MCF 10A (cell line): Measurements from ENCODE around the gene RND1. TPM values are rescaled to one million over a fixed set of nuclear protein-coding genes. Genes with fewer than 3 reads are reported as not detected.
A peak's percentile ranks its signal among the peaks of the same experiment; 100 is the strongest.
"Not testable (repeated sequence)": the region's sequence is repeated elsewhere in the genome, so short reads cannot be mapped to it uniquely, and the experiment has no call there.

ENCODE experiments used
- Bru-seq: library from RNA; stranded (reverse); fragments of 400-500 nt; gene quantifications from one replicate; lab custom pipeline; 2021; lab: Mats Ljungman, UMichigan
- BruChase-seq, 2 experiments: library from RNA; stranded (reverse); fragments of 400-500 nt; gene quantifications; one replicate each; lab custom pipeline; 2021; lab: Mats Ljungman, UMichigan
- BruUV-seq: library from RNA; stranded (reverse); fragments of 400-500 nt; replicated peaks from 2 replicates; lab custom pipeline; 2021; lab: Mats Ljungman, UMichigan
- CTCF ChIA-PET: fragments of 300-600 bp; sonication (Branson Sonifier 250); formaldehyde crosslinking; extraction: SDS; loops from one replicate; lab custom pipeline; 2021; ENCODE audit warnings: antibody characterized with exemption, inconsistent platforms; lab: Yijun Ruan, JAX
- POLR2A ChIA-PET: fragments of 300-600, 350-650 bp; sonication (Branson Sonifier 250); formaldehyde crosslinking; extraction: SDS; loops from one replicate; lab custom pipeline; 2020; ENCODE audit warnings: antibody characterized with exemption, inconsistent platforms; lab: Yijun Ruan, JAX
- DNase-seq: peaks from one replicate; pipeline ENCODE4 v3.0.0-alpha.2; 2018; ENCODE audit not compliant: unreplicated experiment
- H3K27ac Mint-ChIP-seq: one replicate; pipeline ENCODE4 v1.8.0; 2022; ENCODE audit warnings: mild to moderate bottlenecking, low read depth, mixed read lengths; ENCODE audit not compliant: unreplicated experiment
- H3K27me3 Mint-ChIP-seq: one replicate; pipeline ENCODE4 v1.8.0; 2022; ENCODE audit warnings: mixed read lengths; ENCODE audit not compliant: insufficient read depth, unreplicated experiment
- H3K36me3 Mint-ChIP-seq: one replicate; pipeline ENCODE4 v1.8.0; 2022; ENCODE audit warnings: mild to moderate bottlenecking, moderate library complexity, mixed read lengths; ENCODE audit not compliant: insufficient read depth, unreplicated experiment
- H3K4me1 Mint-ChIP-seq: one replicate; pipeline ENCODE4 v1.8.0; 2022; ENCODE audit warnings: mixed read lengths; ENCODE audit not compliant: insufficient read depth, unreplicated experiment
- H3K4me3 Mint-ChIP-seq: one replicate; pipeline ENCODE4 v1.8.0; 2022; ENCODE audit warnings: mild to moderate bottlenecking, moderate library complexity, mixed read lengths; ENCODE audit not compliant: unreplicated experiment
- H3K9me3 Mint-ChIP-seq: one replicate; pipeline ENCODE4 v1.8.0; 2022; ENCODE audit warnings: mixed read lengths; ENCODE audit not compliant: unreplicated experiment
- CTCF ChIP-seq: fragments of 200-600 bp; IDR thresholded peaks from one replicate; pipeline ENCODE4 v1.8.0; 2022; ENCODE audit warnings: antibody characterized with exemption, mild to moderate bottlenecking; ENCODE audit not compliant: unreplicated experiment
- intact Hi-C: fragments of 100-400 bp; cut with micrococcal nuclease; formaldehyde crosslinking; loops from 2 replicates; pipeline ENCODE4 v1.14.1; 2022
- long read RNA-seq: library from polyadenylated mRNA; stranded (forward); transcript quantifications from one replicate; pipeline ENCODE4 v2.0.0, GENCODE V29; 2022
- total RNA-seq: library from RNA; stranded (reverse); gene quantifications from 2 replicates; pipeline ENCODE4 v1.2.3, GENCODE V29; 2022

RND1 gene
- total RNA-seq = 1.0 and 1.2 TPM in 2 replicates
- percentile 47 among the genes with signal in this experiment for Bru-seq, nascent RNA
- BruChase-seq, experiment 1, labeled RNA remaining after a 6-hour chase = percentile 21 among the genes with signal in this experiment
- percentile 35 among the genes with signal in this experiment for BruChase-seq, experiment 2, labeled RNA remaining after a 2-hour chase
- long read RNA-seq = 0 reads

GRCh38 chr12:48865281-48866051 is at the start of gene RND1:
Gene RND1 (minus strand): TSS chr12:48865870. CDS start chr12:48865767, 103 bp downstream.
- Mint-ChIP-seq H3K27ac (peak within 1 kb of the TSS; percentile 71), H3K4me3 (peak within 1 kb of the TSS; percentile 81), H3K9me3 (no peaks in the 10 kb centered on the region), H3K36me3 (no peaks in the 10 kb centered on the region), H3K4me1 (peaks cover 16% of the 10 kb centered on the region), H3K27me3 (no peaks in the 10 kb centered on the region)
- intact Hi-C loops = no loop called here
- TSS peak; percentile 75 for BruUV-seq
- DNase-seq = peak; percentile 95
- ChIA-PET CTCF (interaction anchor here (0.7 to 4.7 kb wide), 6 partner anchors 9 to 131 kb away, joined by 4 to 52 read pairs (median 5); partner anchors contain the start of gene DDX23), POLR2A (interaction anchor here (0.6 to 4.1 kb wide), 11 partner anchors 9 to 389 kb away, joined by 3 to 33 read pairs (median 4); partner anchors contain the start of genes ARF3 and DDX23)
- TF ChIP-seq CTCF = no peak

GRCh38 chr12:48910196-48910595 is 44.5 kb upstream of the RND1 start:
- no TSS peak for BruUV-seq
- intact Hi-C loops = no loop called here
- no peak for TF ChIP-seq CTCF
- Mint-ChIP-seq H3K9me3 (no peaks in the 10 kb centered on the region), H3K4me3 (no peak overlapping the region), H3K36me3 (peaks cover 6% of the 10 kb centered on the region), H3K27ac (no peak overlapping the region), H3K4me1 (no peaks in the 10 kb centered on the region), H3K27me3 (no peaks in the 10 kb centered on the region)
- ChIA-PET CTCF (interaction anchor here (0.5 to 2.9 kb wide), 4 partner anchors 19 to 57 kb away, joined by 3 to 7 read pairs (median 3); no protein-coding TSS in a partner anchor), POLR2A (no interaction called here)
- DNase-seq = no peak

- CTCF ChIA-PET = interaction anchor here (0.6 to 1.5 kb wide), 2 partner anchors 20 to 21 kb away, joined by 3 read pairs; no protein-coding TSS in a partner anchor
- H3K4me3 Mint-ChIP-seq, H3K27ac Mint-ChIP-seq, H3K27me3 Mint-ChIP-seq, DNase-seq, H3K4me1 Mint-ChIP-seq, POLR2A ChIA-PET, H3K9me3 Mint-ChIP-seq, H3K36me3 Mint-ChIP-seq, intact Hi-C loops, BruUV-seq: not testable (repeated sequence)
Measured at GRCh38 chr12:48909698-48910097, 44.0 kb upstream of the RND1 start.

GRCh38 chr12:48907245-48907644 is 41.6 kb upstream of the RND1 start:
- intact Hi-C loops = no loop called here
- no TSS peak for BruUV-seq
- Mint-ChIP-seq H3K27ac (no peak overlapping the region), H3K4me3 (no peak overlapping the region), H3K9me3 (no peaks in the 10 kb centered on the region), H3K36me3 (peaks cover 6% of the 10 kb centered on the region), H3K4me1 (no peaks in the 10 kb centered on the region), H3K27me3 (no peaks in the 10 kb centered on the region)
- POLR2A ChIA-PET = no interaction called here
- DNase-seq = no peak
- CTCF ChIA-PET = interaction anchor here (0.7 to 2.2 kb wide), 3 partner anchors 16 to 85 kb away, joined by 3 to 8 read pairs (median 7); no protein-coding TSS in a partner anchor
- no peak for TF ChIP-seq CTCF
